GM10266 (cell line): ENCODE data around the gene CLEC16A.

Source experiments
- DNase-seq: peaks from one replicate; pipeline ENCODE4 v3.0.0; 2012; ENCODE audit errors: extremely low spot score
- CTCF ChIP-seq: IDR thresholded peaks from 2 replicates; pipeline ENCODE4 v1.5.1; 2012; ENCODE audit warnings: mild to moderate bottlenecking, low read depth; ENCODE audit not compliant: control insufficient read depth, insufficient read depth; ENCODE audit errors: missing control alignments

CLEC16A gene

GRCh38 chr16:10932959-10933710, 11.2 kb upstream of the CLEC16A start:
- DNase-seq = no peak
- TF ChIP-seq CTCF = no peak

GRCh38 chr16:10933865-10934264, 10.5 kb upstream of the CLEC16A start:
- no peak for DNase-seq
- no peak for TF ChIP-seq CTCF

- DNase-seq = no peak
- TF ChIP-seq CTCF = no peak
Measured at GRCh38 chr16:10934325-10935107, 9.8 kb upstream of the CLEC16A start.

GRCh38 chr16:10935226-10935915, 9.0 kb upstream of the CLEC16A start:
- no peak for TF ChIP-seq CTCF
- no peak for DNase-seq

- DNase-seq = no peak
- no peak for TF ChIP-seq CTCF
Measured at GRCh38 chr16:10936272-10936984, 7.9 kb upstream of the CLEC16A start.

- no peak for TF ChIP-seq CTCF
- no peak for DNase-seq
Measured at GRCh38 chr16:10937068-10937859, 7.1 kb upstream of the CLEC16A start.
